A673 (cell line): ENCODE measurements around the gene SNAP91.

ENCODE experiments used
- CTCF ChIP-seq: fragments of 300-800, 200-600 bp; sonication (generic); conservative IDR thresholded peaks from 2 replicates; pipeline ENCODE4 v1.5.1; 2017; ENCODE audit warnings: low read depth, mild to moderate bottlenecking, antibody characterized with exemption, low read length, moderate library complexity, mixed read lengths
- EZH2 ChIP-seq: fragments of 200-600 bp; sonication (generic); IDR thresholded peaks from 2 replicates; pipeline ENCODE4 v1.6.1; 2017; ENCODE audit warnings: borderline replicate concordance, low read depth, mild to moderate bottlenecking, mixed read lengths, antibody characterized with exemption, low read length; ENCODE audit not compliant: poor library complexity, severe bottlenecking

- TF ChIP-seq CTCF: no peak
- TF ChIP-seq EZH2: no peak
These were observed 99.7 kb downstream of the SNAP91 start for GRCh38 chr6:83609248-83609647.
